Liver (tissue), 9 donors: ENCODE data around the gene STXBP1. TPM values are rescaled to one million over a fixed set of nuclear protein-coding genes. Genes with fewer than 3 reads are reported as not detected.
A peak's percentile ranks its signal among the peaks of the same experiment; 100 is the strongest.

Experiments
- DNase-seq: peaks from one replicate; pipeline ENCODE4 v3.0.0-alpha.2; 2017; ENCODE audit warnings: low spot score
- H3K27ac ChIP-seq, 2 donors: one replicate each; pipeline ENCODE4 v1.7.0; 2013; ENCODE audit warnings: inconsistent platforms in 2 of 2, low read length in 2 of 2, control low read depth in 1 of 2, low read depth in 1 of 2, mild to moderate bottlenecking in 1 of 2
- H3K27me3 ChIP-seq, 4 donors: one replicate each; pipeline versions ENCODE4 v1.6.1 to v1.7.0; 2013; ENCODE audit warnings: low read length in 3 of 4, inconsistent platforms in 1 of 4, mild to moderate bottlenecking in 1 of 4, moderate library complexity in 1 of 4; ENCODE audit not compliant: control insufficient read depth in 4 of 4, insufficient read depth in 4 of 4
- H3K36me3 ChIP-seq, 4 donors: one replicate each; pipeline versions ENCODE4 v1.6.1 to v1.7.0; 2013; ENCODE audit warnings: low read length in 3 of 4, mild to moderate bottlenecking in 3 of 4, low read depth in 1 of 4, moderate library complexity in 1 of 4; ENCODE audit not compliant: control insufficient read depth in 4 of 4, insufficient read depth in 3 of 4
- H3K4me1 ChIP-seq, 4 donors: one replicate each; pipeline versions ENCODE4 v1.6.1 to v1.7.0; 2013; ENCODE audit warnings: low read length in 3 of 4, mild to moderate bottlenecking in 3 of 4, moderate library complexity in 1 of 4; ENCODE audit not compliant: control insufficient read depth in 4 of 4, insufficient read depth in 4 of 4
- H3K4me3 ChIP-seq, 3 donors: one replicate each; pipeline versions ENCODE4 v1.6.1 to v1.7.0; 2013; ENCODE audit warnings: low read length in 3 of 3, control low read depth in 1 of 3, low read depth in 1 of 3, mild to moderate bottlenecking in 1 of 3
- H3K9ac ChIP-seq, 2 donors: one replicate each; pipeline ENCODE4 v1.7.0; 2013; ENCODE audit warnings: low read length in 2 of 2, mild to moderate bottlenecking in 2 of 2, moderate library complexity in 2 of 2, control low read depth in 1 of 2, low read depth in 1 of 2
- H3K9me3 ChIP-seq, 4 donors: one replicate each; pipeline versions ENCODE4 v1.6.1 to v1.7.0; 2013; ENCODE audit warnings: low read length in 3 of 4; ENCODE audit not compliant: control insufficient read depth in 4 of 4
- EGR1 ChIP-seq, 2 donors: IDR thresholded peaks; 2 replicates each; pipeline ENCODE4 v1.6.1; 2016 to 2018; ENCODE audit warnings: antibody characterized with exemption in 2 of 2, low read depth in 2 of 2
- FOXA1 ChIP-seq: IDR thresholded peaks from 2 replicates; pipeline ENCODE4 v1.6.1; 2016; ENCODE audit warnings: antibody characterized with exemption
- FOXA2 ChIP-seq: IDR thresholded peaks from 2 replicates; pipeline ENCODE4 v1.6.1; 2016; ENCODE audit warnings: antibody characterized with exemption
- HNF4A ChIP-seq, 2 donors: conservative IDR thresholded peaks; 2 replicates each; pipeline ENCODE4 v1.6.1; 2016; ENCODE audit warnings: antibody characterized with exemption in 2 of 2, mild to moderate bottlenecking in 2 of 2
- HNF4G ChIP-seq: IDR thresholded peaks from 2 replicates; pipeline ENCODE4 v1.6.1; 2016; ENCODE audit warnings: antibody characterized with exemption
- JUND ChIP-seq, 2 donors: IDR thresholded peaks; 2 replicates each; pipeline ENCODE4 v1.6.1; 2016; ENCODE audit warnings: antibody characterized with exemption in 2 of 2
- NR2F2 ChIP-seq: IDR thresholded peaks from 2 replicates; pipeline ENCODE4 v1.6.1; 2016; ENCODE audit warnings: antibody characterized with exemption
- RAD21 ChIP-seq, 2 donors: IDR thresholded peaks; 2 replicates each; pipeline ENCODE4 v1.6.1; 2016; ENCODE audit warnings: antibody characterized with exemption in 2 of 2, mild to moderate bottlenecking in 2 of 2
- TAF1 ChIP-seq: conservative IDR thresholded peaks from 2 replicates; pipeline ENCODE4 v1.6.1; 2016; ENCODE audit warnings: antibody characterized with exemption, mild to moderate bottlenecking
- WGBS: extraction: QIAGEN DNeasy Blood & Tissue Kit; methylation state at CpG from one replicate; pipeline ENCODE4 v1.1.7; 2013; 5-methylcytosine and 5-hydroxymethylcytosine counted together
- polyA plus RNA-seq, 2 donors: library from polyadenylated mRNA; stranded (reverse) in 1 of 2; unstranded in 1 of 2; fragments of 200-250 nt in 1 of 2; fragments of >200 nt in 1 of 2; fragmentation: Nextera tagmentation in 1 of 2; extraction: Ambion mirVana in 1 of 2; gene quantifications; one replicate each; pipeline versions ENCODE4 v1.2.1 to v1.2.3, GENCODE V29; 2013 to 2015
- total RNA-seq, 2 donors: library from RNA; depleted of rRNA; stranded (reverse); fragments of >200 nt; gene quantifications; one replicate each; pipeline ENCODE4 v1.2.3, GENCODE V29; 2014
- TF ChIP-seq, protein P1 (sequence below): IDR thresholded peaks from 2 replicates; pipeline ENCODE4 v1.6.1; 2016; ENCODE audit warnings: antibody characterized with exemption
- TF ChIP-seq, protein P2 (sequence below): IDR thresholded peaks from 2 replicates; pipeline ENCODE4 v1.6.1; 2016; ENCODE audit warnings: antibody characterized with exemption, mild to moderate bottlenecking
- TF ChIP-seq, protein P3 (sequence below): fragments of 150-350 bp; IDR thresholded peaks from 2 replicates; pipeline ENCODE4 v1.5.1; 2017; ENCODE audit warnings: improper control_type of control experiment, low read depth, low read length; ENCODE audit not compliant: missing input control
- TF ChIP-seq, protein P4 (sequence below): IDR thresholded peaks from 2 replicates; pipeline ENCODE4 v1.6.1; 2016; ENCODE audit warnings: antibody characterized with exemption
- donor health status: healthy.
- donor health status: healthy.
- donor health status: healthy.
- donor health status: healthy.
- donor health status: healthy.

Gene STXBP1
- total and polyA plus RNA-seq, 4 donors = 1.7 to 4.6 (median 2.3) TPM

DNA sequence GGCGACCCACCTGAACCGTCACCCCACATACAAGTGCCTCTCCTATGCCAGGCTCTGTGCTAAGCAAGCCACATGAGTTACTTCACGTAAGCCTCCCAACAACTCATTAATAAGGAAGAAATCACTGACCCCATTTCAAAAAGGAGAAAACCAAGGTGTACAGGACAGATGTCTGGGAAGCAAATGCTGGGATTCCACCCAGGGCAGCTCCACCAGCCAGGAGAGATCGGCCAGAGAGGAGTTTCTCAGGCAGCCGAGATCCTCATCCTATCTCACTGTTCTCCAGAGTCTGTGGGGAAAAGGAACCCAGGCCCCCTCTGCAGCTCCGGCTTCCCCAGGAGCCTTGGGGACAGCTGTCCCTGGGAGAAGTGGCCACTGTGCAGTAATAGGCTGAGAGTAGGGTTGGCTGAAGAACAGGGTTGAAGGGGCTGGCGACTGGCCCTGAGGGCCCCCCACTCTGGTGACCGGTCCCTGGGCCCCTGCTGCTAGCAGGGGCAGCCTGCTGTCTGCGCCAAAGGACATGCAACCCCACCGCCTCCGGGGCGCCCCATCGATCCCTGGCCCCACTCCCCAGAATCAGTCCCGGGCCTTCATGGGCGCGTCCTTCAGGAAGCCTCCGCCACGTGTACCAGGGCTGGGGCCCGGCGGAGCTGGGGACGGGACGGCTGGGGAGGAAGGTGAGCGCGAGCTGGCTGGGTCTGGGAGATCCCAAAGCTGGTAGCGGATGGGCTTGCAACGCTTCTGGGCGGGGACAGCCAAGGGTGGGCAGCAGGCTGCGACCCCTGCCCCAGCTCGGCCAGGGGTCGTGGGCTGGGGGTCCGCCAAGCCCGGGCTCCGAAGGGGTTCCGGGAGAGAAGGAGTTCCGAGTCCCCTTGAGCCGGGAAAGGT lies 44.1 kb upstream of the STXBP1 start:
- Histone ChIP-seq H3K9me3 (no peaks in the 10 kb centered on the region), H3K4me3 (peak overlapping the region; percentile 11 to 76 (median 49)), H3K27me3 (no peaks in the 10 kb centered on the region), H3K27ac (peak overlapping the region; percentile 75 to 82), H3K36me3 (peaks cover 0 to 2% (median 0%) of the 10 kb centered on the region in 4 donors), H3K9ac (peak overlapping the region in 1 of 2 donors; percentile 69), H3K4me1 (peaks cover 10 to 34% (median 25%) of the 10 kb centered on the region in 4 donors)
- 33% methylated on average over 36 of the region's 36 CpGs for WGBS
- DNase-seq = no peak
- TF ChIP-seq RAD21 (IDR thresholded peaks at IDR 0.05) (no peak), NR2F2 (peak; percentile 3)

DNA sequence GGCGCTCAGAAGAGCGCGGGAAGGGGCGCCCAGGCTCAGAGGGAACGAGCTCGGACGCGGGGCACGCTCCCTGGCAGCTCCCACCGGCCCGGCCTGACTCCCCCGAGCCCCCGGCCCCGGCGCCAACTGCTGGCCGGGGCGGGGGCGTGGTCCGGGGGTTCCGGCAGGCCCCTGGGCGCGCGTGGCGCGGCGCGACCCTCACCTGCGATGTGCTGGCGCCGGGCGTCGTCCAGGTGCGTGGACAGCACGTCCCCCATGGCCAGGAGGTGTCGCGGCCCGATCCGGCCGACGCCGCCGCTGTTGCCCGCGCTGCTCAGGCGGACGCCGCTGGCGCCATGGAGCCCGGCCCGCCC lies 43.5 kb upstream of the STXBP1 start:
- H3K4me3 ChIP-seq = peak overlapping the region; percentile 30 to 76 (median 49)
- TF ChIP-seq HNF4G (no peak), FOXA1 (no peak), EGR1 (IDR thresholded peaks at IDR 0.05; ENCODE audit: low read depth in 2 of 2) (no peak), JUND (IDR thresholded peaks at IDR 0.05) (no peak), TAF1 (no peak), RAD21 (IDR thresholded peaks at IDR 0.05) (no peak), HNF4A (conservative IDR thresholded peaks at IDR 0.05) (no peak), FOXA2 (no peak)
- TF ChIP-seq, protein P1, sequence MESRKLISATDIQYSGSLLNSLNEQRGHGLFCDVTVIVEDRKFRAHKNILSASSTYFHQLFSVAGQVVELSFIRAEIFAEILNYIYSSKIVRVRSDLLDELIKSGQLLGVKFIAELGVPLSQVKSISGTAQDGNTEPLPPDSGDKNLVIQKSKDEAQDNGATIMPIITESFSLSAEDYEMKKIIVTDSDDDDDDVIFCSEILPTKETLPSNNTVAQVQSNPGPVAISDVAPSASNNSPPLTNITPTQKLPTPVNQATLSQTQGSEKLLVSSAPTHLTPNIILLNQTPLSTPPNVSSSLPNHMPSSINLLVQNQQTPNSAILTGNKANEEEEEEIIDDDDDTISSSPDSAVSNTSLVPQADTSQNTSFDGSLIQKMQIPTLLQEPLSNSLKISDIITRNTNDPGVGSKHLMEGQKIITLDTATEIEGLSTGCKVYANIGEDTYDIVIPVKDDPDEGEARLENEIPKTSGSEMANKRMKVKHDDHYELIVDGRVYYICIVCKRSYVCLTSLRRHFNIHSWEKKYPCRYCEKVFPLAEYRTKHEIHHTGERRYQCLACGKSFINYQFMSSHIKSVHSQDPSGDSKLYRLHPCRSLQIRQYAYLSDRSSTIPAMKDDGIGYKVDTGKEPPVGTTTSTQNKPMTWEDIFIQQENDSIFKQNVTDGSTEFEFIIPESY = no peak
- TF ChIP-seq, protein P2, sequence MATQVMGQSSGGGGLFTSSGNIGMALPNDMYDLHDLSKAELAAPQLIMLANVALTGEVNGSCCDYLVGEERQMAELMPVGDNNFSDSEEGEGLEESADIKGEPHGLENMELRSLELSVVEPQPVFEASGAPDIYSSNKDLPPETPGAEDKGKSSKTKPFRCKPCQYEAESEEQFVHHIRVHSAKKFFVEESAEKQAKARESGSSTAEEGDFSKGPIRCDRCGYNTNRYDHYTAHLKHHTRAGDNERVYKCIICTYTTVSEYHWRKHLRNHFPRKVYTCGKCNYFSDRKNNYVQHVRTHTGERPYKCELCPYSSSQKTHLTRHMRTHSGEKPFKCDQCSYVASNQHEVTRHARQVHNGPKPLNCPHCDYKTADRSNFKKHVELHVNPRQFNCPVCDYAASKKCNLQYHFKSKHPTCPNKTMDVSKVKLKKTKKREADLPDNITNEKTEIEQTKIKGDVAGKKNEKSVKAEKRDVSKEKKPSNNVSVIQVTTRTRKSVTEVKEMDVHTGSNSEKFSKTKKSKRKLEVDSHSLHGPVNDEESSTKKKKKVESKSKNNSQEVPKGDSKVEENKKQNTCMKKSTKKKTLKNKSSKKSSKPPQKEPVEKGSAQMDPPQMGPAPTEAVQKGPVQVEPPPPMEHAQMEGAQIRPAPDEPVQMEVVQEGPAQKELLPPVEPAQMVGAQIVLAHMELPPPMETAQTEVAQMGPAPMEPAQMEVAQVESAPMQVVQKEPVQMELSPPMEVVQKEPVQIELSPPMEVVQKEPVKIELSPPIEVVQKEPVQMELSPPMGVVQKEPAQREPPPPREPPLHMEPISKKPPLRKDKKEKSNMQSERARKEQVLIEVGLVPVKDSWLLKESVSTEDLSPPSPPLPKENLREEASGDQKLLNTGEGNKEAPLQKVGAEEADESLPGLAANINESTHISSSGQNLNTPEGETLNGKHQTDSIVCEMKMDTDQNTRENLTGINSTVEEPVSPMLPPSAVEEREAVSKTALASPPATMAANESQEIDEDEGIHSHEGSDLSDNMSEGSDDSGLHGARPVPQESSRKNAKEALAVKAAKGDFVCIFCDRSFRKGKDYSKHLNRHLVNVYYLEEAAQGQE = no peak
- TF ChIP-seq, protein P3, sequence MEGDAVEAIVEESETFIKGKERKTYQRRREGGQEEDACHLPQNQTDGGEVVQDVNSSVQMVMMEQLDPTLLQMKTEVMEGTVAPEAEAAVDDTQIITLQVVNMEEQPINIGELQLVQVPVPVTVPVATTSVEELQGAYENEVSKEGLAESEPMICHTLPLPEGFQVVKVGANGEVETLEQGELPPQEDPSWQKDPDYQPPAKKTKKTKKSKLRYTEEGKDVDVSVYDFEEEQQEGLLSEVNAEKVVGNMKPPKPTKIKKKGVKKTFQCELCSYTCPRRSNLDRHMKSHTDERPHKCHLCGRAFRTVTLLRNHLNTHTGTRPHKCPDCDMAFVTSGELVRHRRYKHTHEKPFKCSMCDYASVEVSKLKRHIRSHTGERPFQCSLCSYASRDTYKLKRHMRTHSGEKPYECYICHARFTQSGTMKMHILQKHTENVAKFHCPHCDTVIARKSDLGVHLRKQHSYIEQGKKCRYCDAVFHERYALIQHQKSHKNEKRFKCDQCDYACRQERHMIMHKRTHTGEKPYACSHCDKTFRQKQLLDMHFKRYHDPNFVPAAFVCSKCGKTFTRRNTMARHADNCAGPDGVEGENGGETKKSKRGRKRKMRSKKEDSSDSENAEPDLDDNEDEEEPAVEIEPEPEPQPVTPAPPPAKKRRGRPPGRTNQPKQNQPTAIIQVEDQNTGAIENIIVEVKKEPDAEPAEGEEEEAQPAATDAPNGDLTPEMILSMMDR = no peak
- TF ChIP-seq, protein P4, sequence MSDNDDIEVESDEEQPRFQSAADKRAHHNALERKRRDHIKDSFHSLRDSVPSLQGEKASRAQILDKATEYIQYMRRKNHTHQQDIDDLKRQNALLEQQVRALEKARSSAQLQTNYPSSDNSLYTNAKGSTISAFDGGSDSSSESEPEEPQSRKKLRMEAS = no peak
- peak overlapping the region in 1 of 2 donors; percentile 69 for H3K9ac ChIP-seq
- H3K27me3 ChIP-seq = no peaks in the 10 kb centered on the region
- WGBS = 2% methylated on average over 50 of the region's 50 CpGs
- no peaks in the 10 kb centered on the region for H3K9me3 ChIP-seq
- H3K4me1 ChIP-seq = peaks cover 10 to 34% (median 25%) of the 10 kb centered on the region in 4 donors
- peak overlapping the region; percentile 75 to 82 for H3K27ac ChIP-seq
- no peak for DNase-seq
- peaks cover 0 to 2% (median 0%) of the 10 kb centered on the region in 4 donors for H3K36me3 ChIP-seq
